GM12891 (cell line): ENCODE measurements around the gene TK1.

ENCODE experiments used
- PAX5 ChIP-seq: IDR thresholded peaks from 2 replicates; pipeline ENCODE4 v1.6.1; 2011; ENCODE audit warnings: low read length, moderate library complexity, mild to moderate bottlenecking; ENCODE audit not compliant: insufficient read depth, severe bottlenecking
- POLR2A ChIP-seq: IDR thresholded peaks from 2 replicates; pipeline ENCODE4 v1.6.1; 2011; ENCODE audit warnings: low read depth, low read length, control low read depth
- POLR2AphosphoS5 ChIP-seq: IDR thresholded peaks from 2 replicates; pipeline ENCODE4 v1.6.1; 2011; ENCODE audit warnings: low read depth, low read length, control low read depth
- POU2F2 ChIP-seq: IDR thresholded peaks from 2 replicates; pipeline ENCODE4 v1.6.1; 2011; ENCODE audit warnings: low read depth, mild to moderate bottlenecking, control low read depth, low read length, moderate library complexity
- SPI1 ChIP-seq: IDR thresholded peaks from 2 replicates; pipeline ENCODE4 v1.6.1; 2011; ENCODE audit warnings: low read depth, low read length, control low read depth
- TAF1 ChIP-seq: IDR thresholded peaks from 2 replicates; pipeline ENCODE4 v1.6.1; 2011; ENCODE audit warnings: low read depth, low read length, control low read depth

- no peak for TF ChIP-seq POLR2A
- TF ChIP-seq POLR2AphosphoS5: no peak
- no peak for TF ChIP-seq POU2F2
- TF ChIP-seq TAF1: no peak
- TF ChIP-seq PAX5: no peak
- TF ChIP-seq SPI1: no peak
Observed at GRCh38 chr17:78206298-78206697, 19.4 kb upstream of the TK1 start.
